ENCODE data around the gene EPN3.

GRCh38 chr17:50581316-50581715, 48.8 kb downstream of the EPN3 start:
- no peak for TF ChIP-seq CTCF (IDR thresholded peaks at IDR 0.05)
- no peak for TF ChIP-seq POLR2AphosphoS5 (IDR thresholded peaks at IDR 0.05)
- TF ChIP-seq POLR2A (IDR thresholded peaks at IDR 0.05; ENCODE audit: low read depth), result no peak
